H7 (cell line): ENCODE results near the gene YEATS2. TPM values are rescaled to one million over a fixed set of nuclear protein-coding genes. Genes with fewer than 3 reads are reported as not detected.
A peak's percentile ranks its signal among the peaks of the same experiment; 100 is the strongest.

Experiments used
- DNase-seq: peaks from one replicate; pipeline ENCODE4 v3.0.0; 2012
- H3K27me3 ChIP-seq: 2 replicates; pipeline ENCODE4 v1.6.0; 2011; ENCODE audit warnings: mild to moderate bottlenecking, low read length; ENCODE audit not compliant: control insufficient read depth, insufficient read depth
- H3K36me3 ChIP-seq: replicated peaks from 2 replicates; pipeline ENCODE4 v1.5.1; 2011; ENCODE audit warnings: low read length; ENCODE audit not compliant: control insufficient read depth, insufficient read depth
- H3K4me3 ChIP-seq: 2 replicates; pipeline ENCODE4 v1.5.1; 2011; ENCODE audit warnings: low read depth, mild to moderate bottlenecking, control low read depth, low read length, moderate library complexity; ENCODE audit not compliant: insufficient read depth
- total RNA-seq: library from RNA; depleted of rRNA; stranded (reverse); fragments of >200 nt; shearing (Covaris generic); gene quantifications from 2 replicates; pipeline ENCODE4 v1.2.3, GENCODE V29; 2014

YEATS2 gene
- total RNA-seq, 1 experiment from 2014 or later: 46.5 TPM

DNA sequence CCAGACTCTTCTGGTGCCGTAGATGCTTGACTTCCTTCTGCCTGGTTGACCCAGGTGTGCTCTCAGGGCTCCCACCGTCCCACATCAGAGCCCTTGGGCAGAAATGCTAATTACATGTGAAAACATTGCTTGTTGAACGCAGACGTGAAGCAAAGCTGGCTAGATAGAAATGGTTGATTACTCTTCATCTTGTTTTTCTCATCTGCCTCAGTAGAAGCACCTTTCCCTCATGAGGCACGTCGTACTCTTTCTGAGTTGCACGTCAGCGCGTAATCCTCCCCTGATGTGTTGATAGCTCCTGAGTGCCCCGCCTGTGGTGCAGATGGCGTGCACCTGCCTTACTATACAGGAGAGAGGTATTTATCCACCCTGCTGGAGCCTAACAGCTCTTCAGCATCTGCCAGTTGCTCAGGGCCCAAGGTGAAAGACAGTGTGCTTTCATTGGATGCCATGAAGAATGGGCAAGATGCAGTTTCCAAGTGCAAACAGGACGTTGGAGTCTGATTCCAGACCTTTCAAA lies 109.7 kb downstream of the YEATS2 start:
- Histone ChIP-seq H3K27me3 (no peaks in the 10 kb centered on the region), H3K36me3 (peaks cover 48% of the 10 kb centered on the region), H3K4me3 (no peak overlapping the region)
- no peak for DNase-seq

DNA sequence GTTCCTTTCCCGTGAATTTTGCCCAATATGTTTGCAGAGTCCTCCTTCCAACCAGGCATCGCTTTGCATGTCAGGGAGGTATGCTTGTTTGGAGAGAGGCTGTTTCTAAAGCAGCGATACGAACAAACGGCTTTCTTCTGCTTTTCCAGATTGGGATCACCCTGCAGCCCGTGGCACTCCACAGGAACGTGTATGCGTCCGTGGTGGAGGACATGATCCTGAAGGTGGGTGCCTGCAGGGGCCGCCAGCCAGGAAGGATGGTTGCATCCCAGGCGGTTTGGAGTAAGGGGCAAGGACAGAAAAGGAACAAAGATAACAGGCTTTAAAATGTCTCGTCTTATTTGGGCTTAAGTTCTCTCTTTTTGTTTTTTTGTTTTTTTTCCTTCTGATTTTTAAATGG lies 110.3 kb downstream of the YEATS2 start:
- no peak for DNase-seq
- Histone ChIP-seq H3K36me3 (peaks cover 46% of the 10 kb centered on the region), H3K4me3 (no peak overlapping the region), H3K27me3 (no peaks in the 10 kb centered on the region)

DNA sequence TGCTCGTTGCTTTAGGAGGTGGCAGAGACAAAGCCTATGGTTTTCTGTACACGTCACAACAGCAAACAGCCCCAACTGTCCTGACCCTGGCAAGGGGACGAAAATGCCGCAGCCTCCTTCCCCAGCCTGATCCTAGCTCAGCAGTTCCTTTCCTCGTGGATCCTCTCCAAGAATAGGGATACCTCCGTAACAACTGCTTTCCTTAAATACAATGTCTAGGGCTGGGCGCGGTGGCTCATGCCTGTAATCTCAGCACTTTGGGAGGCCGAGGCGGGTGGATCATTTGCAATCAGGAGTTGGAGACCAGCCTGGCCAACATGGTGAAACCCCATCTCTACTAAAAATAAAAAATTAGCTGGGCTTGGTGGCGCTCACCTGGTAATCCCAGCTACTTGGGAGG lies 110.8 kb downstream of the YEATS2 start:
- H3K27me3 ChIP-seq: no peaks in the 10 kb centered on the region
- peaks cover 41% of the 10 kb centered on the region for H3K36me3 ChIP-seq
- no peak for DNase-seq
- H3K4me3 ChIP-seq: no peak overlapping the region

DNA sequence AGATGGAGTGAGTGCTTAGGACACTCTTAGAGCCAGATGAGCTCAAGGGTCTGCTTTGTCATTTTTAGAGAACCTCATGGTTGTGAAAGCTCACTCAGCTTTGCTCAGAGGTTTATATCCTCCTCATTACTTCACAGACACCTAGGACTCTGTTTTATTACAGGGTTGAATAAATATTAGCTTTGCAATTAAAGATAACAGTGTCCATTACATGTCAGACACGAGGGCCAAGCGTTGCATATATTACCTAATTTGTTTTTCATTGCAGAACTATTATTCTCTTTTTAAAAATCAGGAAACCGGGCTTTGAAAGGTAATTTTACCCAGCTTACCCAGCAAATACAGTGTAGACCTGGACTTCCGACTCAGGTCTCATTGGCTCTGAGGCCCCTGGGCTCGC lies 111.7 kb downstream of the YEATS2 start:
- H3K27me3 ChIP-seq: no peaks in the 10 kb centered on the region
- DNase-seq: no peak
- H3K4me3 ChIP-seq: no peak overlapping the region
- H3K36me3 ChIP-seq: peaks cover 36% of the 10 kb centered on the region

DNA sequence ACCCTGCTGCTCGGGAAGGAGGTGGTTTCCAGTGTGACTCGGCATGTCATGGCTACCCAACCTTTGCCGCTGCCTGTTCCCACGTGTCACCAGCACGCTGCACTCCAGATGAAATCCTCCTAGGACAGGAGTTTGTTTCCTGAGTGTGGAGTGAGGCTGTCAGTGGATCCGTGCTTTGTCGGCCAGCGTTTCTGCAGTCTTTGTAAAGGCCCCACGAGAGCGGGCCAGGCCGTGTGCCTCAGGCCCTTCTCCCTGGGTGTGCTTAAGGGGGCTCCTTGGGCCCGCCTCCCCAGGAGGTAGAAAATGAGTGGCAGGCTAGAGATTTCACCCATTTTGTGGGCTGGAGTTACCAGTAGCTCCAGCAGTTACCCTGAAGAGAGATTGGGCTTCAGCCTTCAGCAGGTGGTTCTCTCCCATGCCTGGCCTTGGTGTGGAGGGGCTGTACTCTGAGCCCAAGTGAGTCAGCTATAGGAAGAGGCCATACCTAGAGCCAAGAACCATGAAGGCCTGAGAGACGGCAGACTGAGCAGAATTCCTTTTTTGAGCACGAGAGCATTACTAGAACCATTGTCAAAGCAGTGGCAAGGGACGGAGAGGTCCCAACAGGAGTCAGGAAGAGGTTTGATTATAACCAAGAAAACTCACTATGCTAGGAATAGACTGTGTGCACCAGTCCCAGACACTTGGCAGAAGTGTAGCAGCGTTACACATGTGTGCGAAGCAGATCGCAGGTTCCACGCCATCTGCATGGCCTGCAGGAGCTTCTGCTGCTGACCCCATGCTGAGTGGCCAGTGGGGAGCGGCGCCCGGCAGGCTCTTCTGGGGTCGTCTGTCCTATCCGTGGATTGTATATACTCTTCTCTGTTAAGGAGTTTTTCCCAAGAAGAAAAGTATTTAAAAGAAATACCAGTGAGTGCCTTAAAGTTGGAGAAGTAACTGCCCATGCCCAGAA lies 113.3 kb downstream of the YEATS2 start:
- H3K27me3 ChIP-seq: no peaks in the 10 kb centered on the region
- no peak for DNase-seq
- H3K4me3 ChIP-seq: no peak overlapping the region
- H3K36me3 ChIP-seq: peaks cover 27% of the 10 kb centered on the region

DNA sequence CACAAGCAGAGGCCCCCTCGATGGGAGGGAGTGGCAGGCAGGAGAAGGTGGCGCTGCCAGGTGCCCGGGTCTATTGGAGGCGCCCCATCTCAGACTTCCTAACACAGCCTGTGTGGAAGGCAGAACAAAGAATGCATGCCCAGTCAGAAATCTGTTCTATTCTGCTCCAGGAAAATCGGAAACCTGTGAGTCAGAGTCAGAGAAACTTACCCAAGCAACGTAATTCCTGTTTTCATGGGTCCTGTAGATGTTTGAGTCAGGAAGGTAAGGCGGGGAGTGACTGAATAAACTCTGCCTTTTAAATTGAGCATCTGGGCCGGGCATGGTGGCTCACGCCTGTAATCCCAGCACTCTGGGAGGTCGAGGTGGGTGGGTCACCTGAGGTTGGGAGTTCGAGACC lies 114.0 kb downstream of the YEATS2 start:
- H3K36me3 ChIP-seq: peaks cover 23% of the 10 kb centered on the region
- H3K4me3 ChIP-seq: no peak overlapping the region
- no peaks in the 10 kb centered on the region for H3K27me3 ChIP-seq
- no peak for DNase-seq

DNA sequence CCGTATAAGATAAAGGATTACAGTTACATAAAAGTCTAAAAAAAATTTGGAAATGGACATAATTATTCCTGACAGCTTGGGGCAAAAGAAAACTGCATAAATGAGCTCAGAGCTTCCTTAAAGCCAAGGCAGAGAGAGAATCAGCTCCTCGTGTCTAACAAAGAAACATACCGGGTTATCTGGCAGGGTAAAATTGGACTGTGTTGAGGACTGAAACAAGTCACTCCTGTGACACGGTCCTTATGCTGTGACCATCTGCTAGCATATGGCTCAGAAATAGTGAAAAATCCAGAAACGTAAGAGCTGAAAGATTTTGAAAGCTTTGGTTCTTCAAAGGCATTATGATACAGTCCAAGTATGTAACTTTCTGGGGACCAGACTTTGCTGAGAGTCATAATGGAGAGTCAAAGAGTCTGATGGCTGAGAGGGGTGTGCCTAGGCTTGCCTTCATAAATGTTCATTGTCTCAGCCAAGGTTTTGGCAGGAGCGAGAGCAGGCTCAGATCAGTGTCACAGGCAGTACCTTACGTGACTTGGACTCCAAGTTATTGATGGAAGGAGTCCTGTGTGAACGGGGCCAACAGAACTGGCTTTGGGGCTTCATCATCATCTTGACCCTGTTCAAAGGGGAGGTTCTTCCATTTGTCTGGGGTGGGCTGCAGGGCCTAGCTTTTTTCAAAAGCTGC lies 115.3 kb downstream of the YEATS2 start:
- peaks cover 15% of the 10 kb centered on the region for H3K36me3 ChIP-seq
- no peaks in the 10 kb centered on the region for H3K27me3 ChIP-seq
- no peak overlapping the region for H3K4me3 ChIP-seq
- DNase-seq: no peak

DNA sequence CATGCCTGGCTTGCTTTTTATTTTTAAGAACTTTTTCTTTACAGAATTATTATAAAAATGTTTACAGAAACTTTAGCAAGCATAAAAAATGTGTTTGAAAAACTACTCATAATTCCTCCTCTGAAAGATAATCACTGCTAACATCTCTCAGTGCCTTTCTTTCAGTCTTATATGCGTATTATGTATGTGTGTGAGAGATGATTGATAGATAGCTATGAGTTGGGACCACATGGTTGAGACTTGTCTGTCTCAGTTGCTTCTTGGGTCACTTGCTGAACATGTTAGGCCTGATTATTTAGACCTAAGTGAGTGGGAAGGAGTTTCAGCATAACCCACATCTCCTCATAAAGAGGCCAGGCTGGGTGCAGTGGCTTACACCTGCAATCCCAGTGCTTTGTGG lies 116.6 kb downstream of the YEATS2 start:
- Histone ChIP-seq H3K4me3 (no peak overlapping the region), H3K36me3 (peaks cover 9% of the 10 kb centered on the region), H3K27me3 (no peaks in the 10 kb centered on the region)
- DNase-seq: no peak

DNA sequence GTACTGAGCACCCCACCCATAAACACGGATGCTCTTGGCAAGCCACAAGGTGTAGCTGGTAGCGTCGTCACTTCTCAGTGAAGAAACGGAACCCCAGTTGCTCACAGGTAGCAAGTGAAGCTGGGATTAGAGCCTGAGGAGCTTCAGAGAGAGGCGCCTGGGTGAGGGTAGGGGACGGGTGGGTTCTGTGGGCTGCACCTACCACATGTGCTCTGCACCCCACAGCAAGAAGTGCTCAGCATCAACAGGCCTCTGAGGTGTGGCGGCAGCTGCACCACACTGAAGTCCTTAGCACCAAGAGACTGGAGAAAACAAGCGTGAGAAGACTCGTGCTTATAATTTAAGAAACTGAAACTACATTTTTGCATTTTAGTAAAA lies 118.0 kb downstream of the YEATS2 start:
- H3K4me3 ChIP-seq: no peak overlapping the region
- H3K27me3 ChIP-seq: no peaks in the 10 kb centered on the region
- H3K36me3 ChIP-seq: peaks cover 6% of the 10 kb centered on the region
- DNase-seq: peak; percentile 51

DNA sequence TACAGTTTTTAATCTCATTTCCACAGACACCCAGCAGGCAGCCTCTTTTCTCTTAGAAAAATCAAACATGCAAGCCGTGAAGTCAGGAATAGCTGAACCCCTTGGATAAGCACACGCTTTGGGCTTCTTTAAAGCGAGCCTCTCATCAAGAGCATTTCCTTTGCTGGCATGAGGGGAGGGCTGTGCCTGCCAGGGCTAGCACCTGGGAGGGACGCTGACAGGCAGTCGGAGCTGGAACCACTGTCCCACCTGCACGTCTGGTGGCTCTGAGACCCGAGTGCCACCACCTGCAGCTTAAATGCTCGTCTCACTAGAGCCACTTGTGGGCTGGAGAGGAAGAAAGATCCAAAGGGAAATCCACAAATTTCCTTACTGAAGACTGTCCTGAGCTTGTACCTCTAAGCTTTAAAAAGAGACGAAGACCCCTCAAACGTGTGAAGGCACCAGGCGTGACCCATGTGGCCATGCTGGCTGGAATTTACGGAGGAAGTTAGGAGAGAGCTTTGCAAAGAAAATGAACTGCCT lies 118.4 kb downstream of the YEATS2 start:
- peak; percentile 42 for DNase-seq
- no peak overlapping the region for H3K4me3 ChIP-seq
- H3K27me3 ChIP-seq: no peaks in the 10 kb centered on the region
- peaks cover 2% of the 10 kb centered on the region for H3K36me3 ChIP-seq

DNA sequence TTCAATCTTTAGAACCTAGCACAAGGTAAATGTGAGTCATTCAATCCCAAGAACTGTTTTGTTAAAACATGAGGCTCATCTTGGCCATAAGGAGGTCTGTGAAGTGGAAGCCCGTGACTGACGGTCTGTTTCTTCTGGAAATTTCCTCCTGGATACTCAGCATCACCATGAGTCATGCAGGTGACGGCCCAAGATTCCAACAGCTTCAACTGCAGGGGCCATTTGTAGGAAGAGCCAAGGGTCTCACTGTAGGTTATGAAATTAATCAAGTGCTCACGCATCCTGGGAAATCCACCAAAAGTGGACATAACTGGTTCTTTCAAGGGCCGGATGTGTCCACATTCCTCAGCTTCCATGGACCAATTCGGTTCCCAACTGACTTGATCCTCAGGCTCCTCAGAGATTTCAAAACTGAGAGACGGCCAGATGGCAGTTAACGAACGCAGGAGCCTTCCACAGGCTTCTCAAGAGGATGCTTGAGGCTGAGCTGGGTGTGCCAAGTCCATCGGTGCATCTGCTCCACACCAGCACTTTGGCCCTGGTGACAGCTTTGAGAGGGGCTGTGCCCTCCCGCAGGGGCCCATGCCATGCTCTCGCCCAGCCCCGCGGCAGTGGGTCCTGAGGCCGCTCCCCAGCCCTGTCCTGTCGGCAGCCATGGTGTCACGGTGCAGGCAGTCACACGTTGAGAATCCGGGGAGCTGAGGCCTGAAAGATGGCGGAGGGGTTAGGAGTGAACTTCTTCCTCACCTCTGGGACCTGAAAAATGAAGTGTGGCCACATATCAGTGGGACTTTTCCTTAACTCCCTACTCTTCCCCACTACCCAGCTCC lies 119.3 kb downstream of the YEATS2 start:
- no peaks in the 10 kb centered on the region for H3K27me3 ChIP-seq
- no peaks in the 10 kb centered on the region; the same call in none of the 2 replicates for H3K36me3 ChIP-seq
- no peak overlapping the region for H3K4me3 ChIP-seq
- peak; percentile 32 for DNase-seq

DNA sequence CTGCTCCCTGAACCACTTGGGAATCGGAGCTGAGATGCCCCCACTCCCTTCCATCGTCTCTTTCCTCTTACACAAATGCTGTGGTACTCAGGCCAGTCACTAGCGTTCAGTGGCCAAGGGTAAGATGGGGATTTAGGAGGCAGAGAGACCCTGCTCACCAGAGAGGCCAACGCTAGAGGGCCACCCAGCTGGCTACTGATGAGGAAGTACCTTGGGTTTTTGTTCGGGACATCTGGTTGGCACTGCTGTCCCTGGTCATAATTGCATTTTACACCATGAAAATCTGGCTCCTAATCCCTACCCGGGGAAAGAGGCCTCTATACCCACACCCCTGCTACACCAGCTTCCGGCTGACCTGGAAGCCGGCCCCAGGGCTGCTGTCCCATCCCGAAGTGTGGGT lies 120.0 kb downstream of the YEATS2 start:
- H3K27me3 ChIP-seq: no peaks in the 10 kb centered on the region
- DNase-seq: peak; percentile 33
- H3K36me3 ChIP-seq: no peaks in the 10 kb centered on the region; the same call in none of the 2 replicates
- no peak overlapping the region for H3K4me3 ChIP-seq

DNA sequence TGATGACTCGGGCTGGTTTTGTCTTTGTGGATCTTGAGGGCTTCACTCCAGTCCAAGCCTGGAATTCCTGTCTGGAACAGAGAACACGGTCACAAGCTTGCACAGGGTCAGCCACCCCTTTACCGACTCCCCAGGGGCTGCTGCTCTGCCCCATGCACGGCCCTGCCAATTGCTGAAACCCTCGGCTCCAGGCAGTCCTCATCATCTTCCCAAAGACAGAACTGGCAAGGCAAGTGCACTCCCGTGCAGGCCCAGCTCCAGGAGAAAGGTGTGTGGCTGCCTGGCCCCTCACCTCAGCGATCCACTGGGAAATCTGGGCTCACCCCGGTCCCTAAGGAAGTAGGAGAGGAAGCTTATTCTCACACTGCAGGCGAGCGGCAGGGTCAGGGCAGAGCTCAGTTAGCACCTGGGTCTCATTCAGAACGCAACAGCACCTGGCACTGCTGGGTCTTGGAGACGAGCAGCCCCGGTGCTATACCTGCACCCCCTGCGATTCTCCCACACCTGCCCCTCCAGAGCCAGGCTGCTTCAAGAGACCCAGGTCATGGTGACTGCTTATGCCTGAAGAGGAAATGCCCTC lies 120.5 kb downstream of the YEATS2 start:
- Histone ChIP-seq H3K4me3 (no peak overlapping the region), H3K27me3 (no peaks in the 10 kb centered on the region), H3K36me3 (no peaks in the 10 kb centered on the region; the same call in none of the 2 replicates)
- peak; percentile 27 for DNase-seq
